ENCODE results near the gene PARP12.

- TF ChIP-seq POLR2A (IDR thresholded peaks at IDR 0.05): no peak
- no peak for TF ChIP-seq CTCF (IDR thresholded peaks at IDR 0.05)
These were observed 8.0 kb downstream of the PARP12 start for GRCh38 chr7:140054751-140055150.
